ENCODE measurements around the gene C1QA. TPM values are rescaled to one million over a fixed set of nuclear protein-coding genes. Genes with fewer than 3 reads are reported as not detected.

The C1QA gene
- total RNA-seq, 2 experiments from 2014 or later = not detected

DNA sequence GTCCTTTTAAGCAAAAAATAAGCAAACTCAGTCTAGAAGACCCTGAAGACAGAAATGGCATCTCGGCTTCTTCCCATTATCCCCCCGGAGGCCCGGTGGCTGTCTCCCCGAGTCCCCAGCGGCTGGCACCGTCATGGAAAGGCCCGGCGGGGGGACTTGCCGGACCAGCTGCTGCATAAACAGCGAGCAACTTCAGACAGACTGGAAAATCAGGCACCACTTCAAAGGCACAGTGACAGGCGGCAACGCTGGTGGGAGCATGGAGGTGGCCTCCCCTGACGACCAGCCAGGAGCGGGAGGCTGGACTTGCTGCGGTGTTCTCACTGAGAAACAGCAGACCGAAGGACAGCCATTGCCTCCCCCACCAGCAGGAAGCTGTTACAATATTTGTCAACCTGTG, 18.4 kb upstream of the C1QA start:
- intact Hi-C loops (cut with micrococcal nuclease) = no loop called here
- no peak overlapping the region for H3K4me3 Mint-ChIP-seq
- no peaks in the 10 kb centered on the region for H3K4me1 Mint-ChIP-seq (ENCODE audit: low read depth)
- no peak for DNase-seq
- no peaks in the 10 kb centered on the region for H3K36me3 Mint-ChIP-seq (ENCODE audit: low read depth)
- peaks cover 16% of the 10 kb centered on the region for H3K27me3 Mint-ChIP-seq
- CTCF ChIA-PET = no interaction called here
- H3K27ac Mint-ChIP-seq = no peak overlapping the region
- H3K9me3 Mint-ChIP-seq = no peaks in the 10 kb centered on the region
- TF ChIP-seq, protein P1, sequence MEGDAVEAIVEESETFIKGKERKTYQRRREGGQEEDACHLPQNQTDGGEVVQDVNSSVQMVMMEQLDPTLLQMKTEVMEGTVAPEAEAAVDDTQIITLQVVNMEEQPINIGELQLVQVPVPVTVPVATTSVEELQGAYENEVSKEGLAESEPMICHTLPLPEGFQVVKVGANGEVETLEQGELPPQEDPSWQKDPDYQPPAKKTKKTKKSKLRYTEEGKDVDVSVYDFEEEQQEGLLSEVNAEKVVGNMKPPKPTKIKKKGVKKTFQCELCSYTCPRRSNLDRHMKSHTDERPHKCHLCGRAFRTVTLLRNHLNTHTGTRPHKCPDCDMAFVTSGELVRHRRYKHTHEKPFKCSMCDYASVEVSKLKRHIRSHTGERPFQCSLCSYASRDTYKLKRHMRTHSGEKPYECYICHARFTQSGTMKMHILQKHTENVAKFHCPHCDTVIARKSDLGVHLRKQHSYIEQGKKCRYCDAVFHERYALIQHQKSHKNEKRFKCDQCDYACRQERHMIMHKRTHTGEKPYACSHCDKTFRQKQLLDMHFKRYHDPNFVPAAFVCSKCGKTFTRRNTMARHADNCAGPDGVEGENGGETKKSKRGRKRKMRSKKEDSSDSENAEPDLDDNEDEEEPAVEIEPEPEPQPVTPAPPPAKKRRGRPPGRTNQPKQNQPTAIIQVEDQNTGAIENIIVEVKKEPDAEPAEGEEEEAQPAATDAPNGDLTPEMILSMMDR (IDR thresholded peaks at IDR 0.05) = no peak
- POLR2A ChIA-PET = no interaction called here
- no peak for ATAC-seq

DNA sequence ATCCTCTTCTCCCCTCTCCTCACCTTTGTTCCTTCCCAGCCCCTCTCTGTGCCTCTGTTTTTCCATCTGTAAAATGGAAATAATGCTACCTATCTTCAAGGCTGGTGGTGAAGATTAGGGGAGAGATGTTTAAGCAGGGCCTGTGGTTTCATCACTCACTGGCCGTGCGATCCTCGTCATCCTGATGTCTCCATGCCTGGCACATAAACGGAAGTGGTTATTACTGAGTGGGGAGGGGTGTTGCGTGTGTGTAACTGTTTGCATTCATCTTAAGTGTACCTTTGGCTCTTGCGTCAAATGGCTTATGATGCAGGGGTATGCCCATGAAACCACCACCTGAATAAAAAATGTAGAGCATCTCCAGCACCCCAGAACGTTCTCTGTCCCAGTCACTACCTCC, 17.2 kb upstream of the C1QA start:
- Mint-ChIP-seq H3K9me3 (no peaks in the 10 kb centered on the region), H3K4me1 (ENCODE audit: low read depth) (no peaks in the 10 kb centered on the region), H3K27ac (no peak overlapping the region), H3K36me3 (ENCODE audit: low read depth) (no peaks in the 10 kb centered on the region), H3K27me3 (peaks cover 17% of the 10 kb centered on the region), H3K4me3 (no peak overlapping the region)
- TF ChIP-seq, protein P1 (IDR thresholded peaks at IDR 0.05) = no peak
- ATAC-seq = no peak
- ChIA-PET POLR2A (no interaction called here), CTCF (no interaction called here)
- DNase-seq = no peak
- intact Hi-C loops (cut with micrococcal nuclease) = no loop called here

DNA sequence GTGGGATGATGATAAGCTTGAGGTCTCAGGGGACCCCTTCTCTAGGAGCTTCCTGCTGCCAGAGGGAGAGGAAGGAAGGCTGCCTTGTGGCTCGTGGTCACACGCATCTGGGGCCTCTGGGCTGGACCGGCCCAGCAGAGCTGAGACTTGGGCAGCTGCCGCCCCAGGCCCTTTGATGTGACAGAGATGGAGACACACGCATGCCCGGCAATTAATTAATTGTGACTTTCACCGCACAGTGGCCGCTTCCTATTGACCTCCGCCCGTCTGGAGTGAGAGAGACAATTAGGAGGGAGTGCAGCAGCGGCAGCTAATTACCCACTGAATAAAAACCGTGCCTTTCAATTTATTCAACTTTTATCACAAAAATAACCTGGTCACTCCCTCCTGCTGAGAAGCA, 16.6 kb upstream of the C1QA start:
- Mint-ChIP-seq H3K4me1 (ENCODE audit: low read depth) (no peaks in the 10 kb centered on the region), H3K9me3 (no peaks in the 10 kb centered on the region), H3K27me3 (peaks cover 19% of the 10 kb centered on the region), H3K27ac (no peak overlapping the region), H3K36me3 (ENCODE audit: low read depth) (no peaks in the 10 kb centered on the region), H3K4me3 (no peak overlapping the region)
- DNase-seq (no peak), ATAC-seq (no peak)
- ChIA-PET POLR2A (no interaction called here), CTCF (interaction anchor here (1.3 kb wide), 1 partner anchor 85 kb away, joined by 3 read pairs; no protein-coding TSS in a partner anchor)
- TF ChIP-seq, protein P1 (IDR thresholded peaks at IDR 0.05) = no peak
- intact Hi-C loops (cut with micrococcal nuclease) = no loop called here

DNA sequence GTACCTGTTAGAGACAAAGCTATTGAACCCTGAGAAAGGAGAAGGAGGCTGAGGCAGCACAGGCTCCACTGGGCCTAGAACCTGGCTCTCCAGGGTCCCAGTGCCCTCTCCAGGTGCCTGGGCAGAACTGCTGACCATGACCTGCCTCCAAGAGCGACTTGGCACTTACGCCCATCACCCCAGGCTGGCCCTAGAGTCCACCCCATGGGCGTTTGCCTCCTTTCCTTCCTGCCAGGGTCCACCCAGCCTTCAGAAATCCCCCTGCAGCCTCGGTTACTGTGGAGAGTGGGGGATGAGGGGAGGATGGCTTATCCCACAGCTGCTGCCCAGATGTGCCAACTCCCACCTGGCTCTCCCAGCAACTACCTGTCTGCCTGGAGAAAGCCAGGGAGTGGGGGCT, 14.7 kb upstream of the C1QA start:
- DNase-seq (no peak), ATAC-seq (no peak)
- ChIA-PET CTCF (interaction anchor here (1.1 kb wide), 1 partner anchor 20 kb away, joined by 3 read pairs; no protein-coding TSS in a partner anchor), POLR2A (no interaction called here)
- intact Hi-C loops (cut with micrococcal nuclease) = no loop called here
- Mint-ChIP-seq H3K9me3 (no peaks in the 10 kb centered on the region), H3K27me3 (peaks cover 21% of the 10 kb centered on the region), H3K36me3 (ENCODE audit: low read depth) (no peaks in the 10 kb centered on the region), H3K27ac (no peak overlapping the region), H3K4me3 (no peak overlapping the region), H3K4me1 (ENCODE audit: low read depth) (no peaks in the 10 kb centered on the region)
- TF ChIP-seq, protein P1 (IDR thresholded peaks at IDR 0.05) = no peak

DNA sequence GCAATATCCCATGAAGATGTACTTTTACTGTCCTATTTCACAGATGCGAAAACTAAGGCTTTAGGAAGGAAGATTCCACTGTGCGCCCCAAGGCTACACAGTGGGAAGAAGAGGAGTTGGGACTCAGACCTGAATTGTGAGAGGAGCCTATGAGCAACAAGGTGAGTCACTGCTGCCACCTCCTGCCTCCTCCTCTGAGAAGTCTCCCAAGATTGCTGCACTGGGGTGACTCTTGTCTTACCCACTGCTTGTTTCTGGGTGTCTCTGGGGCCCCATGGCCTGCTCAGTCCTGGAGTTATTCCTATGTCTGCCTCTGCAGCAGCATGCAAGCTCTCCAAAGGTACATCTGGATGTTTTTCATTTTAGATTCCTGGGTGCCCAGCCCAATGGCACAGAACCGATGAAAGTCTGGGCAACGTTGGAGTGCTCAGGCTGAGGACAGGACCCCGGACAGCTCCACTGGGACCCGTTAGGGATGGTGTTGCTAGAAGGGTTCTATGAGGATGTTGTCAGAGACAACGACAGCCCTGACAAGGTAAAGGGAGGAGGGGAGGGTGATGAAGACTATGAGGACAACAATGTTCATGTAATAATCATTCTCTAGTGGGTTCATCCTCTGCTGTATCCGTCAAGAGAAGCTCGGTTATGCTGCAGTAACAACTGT, 11.0 kb upstream of the C1QA start:
- Mint-ChIP-seq H3K27me3 (peaks cover 29% of the 10 kb centered on the region), H3K4me1 (ENCODE audit: low read depth) (no peaks in the 10 kb centered on the region), H3K4me3 (no peak overlapping the region), H3K9me3 (no peaks in the 10 kb centered on the region), H3K36me3 (ENCODE audit: low read depth) (no peaks in the 10 kb centered on the region), H3K27ac (no peak overlapping the region)
- no peak for DNase-seq
- intact Hi-C loops (cut with micrococcal nuclease) = no loop called here
- CTCF ChIA-PET = interaction anchor here (1.4 kb wide), 1 partner anchor 79 kb away, joined by 3 read pairs; no protein-coding TSS in a partner anchor
- no peak for ATAC-seq
- POLR2A ChIA-PET = no interaction called here
- TF ChIP-seq, protein P1 (IDR thresholded peaks at IDR 0.05) = no peak
